Bone marrow (tissue), 2 donors: ENCODE results near the gene HMGA1.
"Not testable (repeated sequence)": the region's sequence is repeated elsewhere in the genome, so short reads cannot be mapped to it uniquely, and the experiment has no call there.

Experiments
- DNase-seq, 2 donors: peaks; one replicate each; lab custom pipeline; 2025; lab: John Stamatoyannopoulos, UW

HMGA1 gene

GRCh38 chr6:34240329-34241248 lies 3.9 kb downstream of the HMGA1 start:
- DNase-seq: no peak

GRCh38 chr6:34241351-34242215 lies 4.9 kb downstream of the HMGA1 start:
- no peak for DNase-seq

GRCh38 chr6:34242252-34243130 lies 5.8 kb downstream of the HMGA1 start:
- no peak for DNase-seq

GRCh38 chr6:34243131-34243771 lies 6.6 kb downstream of the HMGA1 start:
- DNase-seq: no peak

GRCh38 chr6:34243901-34244884 lies 7.5 kb downstream of the HMGA1 start:
- peak; percentile 65 to 84 for DNase-seq

- not testable (repeated sequence) for DNase-seq
These were observed 8.5 kb downstream of the HMGA1 start for GRCh38 chr6:34245032-34245760.

GRCh38 chr6:34245761-34246140 lies 9.1 kb downstream of the HMGA1 start:
- DNase-seq: not testable (repeated sequence)

- DNase-seq: no peak
These were observed 9.5 kb downstream of the HMGA1 start for GRCh38 chr6:34246249-34246562.

GRCh38 chr6:34246563-34247391 lies 10.1 kb downstream of the HMGA1 start:
- DNase-seq: peak in 1 of 2 donors; percentile 22

GRCh38 chr6:34247481-34248197 lies 11.0 kb downstream of the HMGA1 start:
- no peak for DNase-seq

- DNase-seq: peak in 1 of 2 donors; percentile 52
These were observed 11.6 kb downstream of the HMGA1 start for GRCh38 chr6:34248198-34248726.

- peak; percentile 81 to 93 for DNase-seq
These were observed 12.2 kb downstream of the HMGA1 start, which contains the start of gene SMIM29 for GRCh38 chr6:34248727-34249468. TSS of gene SMIM29 (minus strand) at chr6:34249006. CDS start at chr6:34247791, 1,215 bp downstream.

- no peak for DNase-seq
These were observed 13.0 kb downstream of the HMGA1 start for GRCh38 chr6:34249469-34250261.

GRCh38 chr6:34252395-34252794 lies 15.7 kb downstream of the HMGA1 start:
- DNase-seq: peak in 1 of 2 donors; percentile 28

GRCh38 chr6:34259529-34260069 lies 22.9 kb downstream of the HMGA1 start:
- DNase-seq: no peak
